ENCODE measurements around the gene MCF2L2. TPM values are rescaled to one million over a fixed set of nuclear protein-coding genes. Genes with fewer than 3 reads are reported as not detected.

Gene MCF2L2
- total RNA-seq, 3 donors from 2014 or later (not counting 1 experiment from before 2014, with no cell fraction given), result 2.2 to 4.9 (median 2.7) TPM

DNA sequence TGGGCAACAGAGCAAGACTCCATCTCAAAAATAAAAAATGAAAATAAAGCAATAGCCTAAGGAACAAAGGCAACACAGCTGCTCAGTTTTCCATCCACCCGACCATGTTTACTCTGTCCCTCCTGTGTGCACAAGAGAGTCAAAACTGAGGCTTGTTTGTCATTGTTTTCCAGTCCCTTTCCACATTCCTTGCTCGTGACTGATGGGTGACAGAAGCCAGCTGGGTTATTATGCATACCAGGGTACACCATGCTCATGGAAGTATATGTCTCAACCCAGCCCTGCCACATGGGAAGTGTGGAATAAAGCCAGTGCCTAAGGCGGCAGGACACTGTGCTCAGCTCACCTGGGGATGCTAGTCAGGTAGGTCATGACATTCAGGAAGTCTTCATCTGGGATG is 49.5 kb downstream of the MCF2L2 start:
- Mint-ChIP-seq H3K27me3 (ENCODE audit: low read depth in 2 of 2) (peaks cover 0 to 10% of the 10 kb centered on the region in 2 donors), H3K36me3 (no peaks in the 10 kb centered on the region)

DNA sequence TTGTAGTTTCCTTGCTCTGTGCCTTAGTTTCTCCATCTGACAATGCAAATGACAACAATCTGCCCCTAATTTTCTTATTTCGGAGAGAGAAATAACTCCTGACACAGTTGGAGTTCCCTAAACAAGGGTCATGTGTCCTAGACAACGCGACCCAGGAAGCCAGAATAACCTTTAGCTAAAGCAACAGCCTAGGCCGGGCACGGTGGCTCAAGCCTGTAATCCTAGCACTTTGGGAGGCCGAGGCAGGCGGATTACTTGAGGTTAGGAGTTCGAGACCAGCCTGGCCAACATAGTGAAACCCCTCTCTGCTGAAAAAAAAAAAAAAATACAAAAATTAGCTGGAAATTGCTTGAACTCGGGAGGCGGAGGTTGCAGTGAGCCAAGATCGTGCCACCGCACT is 49.9 kb downstream of the MCF2L2 start:
- H3K4me3 Mint-ChIP-seq, result no peak overlapping the region
- no peaks in the 10 kb centered on the region for H3K4me1 ChIP-seq (ENCODE audit: control insufficient read depth, insufficient read depth, low read length)
- H3K4me1 Mint-ChIP-seq, result no peaks in the 10 kb centered on the region
- intact Hi-C loops (cut with micrococcal nuclease), result no loop called here
- no peaks in the 10 kb centered on the region for H3K36me3 ChIP-seq (ENCODE audit: control insufficient read depth, insufficient read depth, low read length)
- no peak overlapping the region for H3K4me3 ChIP-seq (ENCODE audit: low read length)
- DNase-seq (no peak), ATAC-seq (no peak)
- peaks cover 0 to 13% of the 10 kb centered on the region in 2 donors for H3K27me3 Mint-ChIP-seq (ENCODE audit: low read depth in 2 of 2)
- no peak overlapping the region for H3K27ac Mint-ChIP-seq
- H3K27me3 ChIP-seq (ENCODE audit: control insufficient read depth, insufficient read depth, low read length), result no peaks in the 10 kb centered on the region
- TF ChIP-seq, protein P1, sequence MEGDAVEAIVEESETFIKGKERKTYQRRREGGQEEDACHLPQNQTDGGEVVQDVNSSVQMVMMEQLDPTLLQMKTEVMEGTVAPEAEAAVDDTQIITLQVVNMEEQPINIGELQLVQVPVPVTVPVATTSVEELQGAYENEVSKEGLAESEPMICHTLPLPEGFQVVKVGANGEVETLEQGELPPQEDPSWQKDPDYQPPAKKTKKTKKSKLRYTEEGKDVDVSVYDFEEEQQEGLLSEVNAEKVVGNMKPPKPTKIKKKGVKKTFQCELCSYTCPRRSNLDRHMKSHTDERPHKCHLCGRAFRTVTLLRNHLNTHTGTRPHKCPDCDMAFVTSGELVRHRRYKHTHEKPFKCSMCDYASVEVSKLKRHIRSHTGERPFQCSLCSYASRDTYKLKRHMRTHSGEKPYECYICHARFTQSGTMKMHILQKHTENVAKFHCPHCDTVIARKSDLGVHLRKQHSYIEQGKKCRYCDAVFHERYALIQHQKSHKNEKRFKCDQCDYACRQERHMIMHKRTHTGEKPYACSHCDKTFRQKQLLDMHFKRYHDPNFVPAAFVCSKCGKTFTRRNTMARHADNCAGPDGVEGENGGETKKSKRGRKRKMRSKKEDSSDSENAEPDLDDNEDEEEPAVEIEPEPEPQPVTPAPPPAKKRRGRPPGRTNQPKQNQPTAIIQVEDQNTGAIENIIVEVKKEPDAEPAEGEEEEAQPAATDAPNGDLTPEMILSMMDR (IDR thresholded peaks at IDR 0.05), result no peak
- no peaks in the 10 kb centered on the region for H3K9me3 Mint-ChIP-seq
- H3K9me3 ChIP-seq (ENCODE audit: control insufficient read depth, insufficient read depth, low read length), result no peaks in the 10 kb centered on the region
- H3K36me3 Mint-ChIP-seq, result no peaks in the 10 kb centered on the region
- H3K27ac ChIP-seq (ENCODE audit: low read length), result no peak overlapping the region
- 94% methylated on average over 12 of the region's 12 CpGs for WGBS (ENCODE audit: insufficient coverage)

More for the DNA sequence above, 49.5 kb downstream of the MCF2L2 start:
- H3K27ac Mint-ChIP-seq, result no peak overlapping the region
- H3K9me3 Mint-ChIP-seq, result no peaks in the 10 kb centered on the region
- no peaks in the 10 kb centered on the region for H3K36me3 ChIP-seq (ENCODE audit: control insufficient read depth, insufficient read depth, low read length)
- H3K9me3 ChIP-seq (ENCODE audit: control insufficient read depth, insufficient read depth, low read length), result no peaks in the 10 kb centered on the region
- no peak overlapping the region for H3K4me3 Mint-ChIP-seq
- no peaks in the 10 kb centered on the region for H3K27me3 ChIP-seq (ENCODE audit: control insufficient read depth, insufficient read depth, low read length)
- WGBS (ENCODE audit: insufficient coverage), result 91% methylated on average over 3 of the region's 3 CpGs
- no peak overlapping the region for H3K4me3 ChIP-seq (ENCODE audit: low read length)
- H3K4me1 Mint-ChIP-seq, result no peaks in the 10 kb centered on the region
- H3K27ac ChIP-seq (ENCODE audit: low read length), result no peak overlapping the region
- no peaks in the 10 kb centered on the region for H3K4me1 ChIP-seq (ENCODE audit: control insufficient read depth, insufficient read depth, low read length)
- TF ChIP-seq, protein P1 (IDR thresholded peaks at IDR 0.05), result no peak
- ATAC-seq, result no peak
- intact Hi-C loops (cut with micrococcal nuclease), result no loop called here
- no peak for DNase-seq

DNA sequence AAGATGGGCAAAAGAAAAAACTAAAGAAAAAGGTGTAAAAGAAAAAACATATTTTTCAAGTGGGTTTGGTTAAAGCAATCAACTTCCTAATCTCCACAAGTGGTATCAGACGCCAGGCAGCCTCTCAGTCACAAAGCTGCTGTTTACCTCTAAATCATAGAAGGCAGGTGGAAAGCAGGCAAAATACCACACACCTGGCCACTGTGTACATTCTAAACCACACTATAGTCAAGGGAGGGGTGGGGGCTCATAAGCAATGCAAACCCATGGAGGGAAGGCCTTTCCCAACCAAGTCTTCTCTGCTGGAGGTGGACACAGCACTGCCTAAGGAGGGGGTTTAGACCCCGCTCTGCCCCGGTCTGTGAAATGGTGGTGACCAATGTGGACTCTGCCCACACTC is 50.4 kb downstream of the MCF2L2 start:
- no peaks in the 10 kb centered on the region for H3K9me3 ChIP-seq (ENCODE audit: control insufficient read depth, insufficient read depth, low read length)
- Mint-ChIP-seq H3K4me3 (no peak overlapping the region), H3K9me3 (no peaks in the 10 kb centered on the region), H3K36me3 (no peaks in the 10 kb centered on the region), H3K27ac (no peak overlapping the region), H3K4me1 (no peaks in the 10 kb centered on the region), H3K27me3 (ENCODE audit: low read depth in 2 of 2) (peaks cover 0 to 13% of the 10 kb centered on the region in 2 donors)
- no peaks in the 10 kb centered on the region for H3K4me1 ChIP-seq (ENCODE audit: control insufficient read depth, insufficient read depth, low read length)
- no peak overlapping the region for H3K27ac ChIP-seq (ENCODE audit: low read length)
- DNase-seq, result no peak
- TF ChIP-seq, protein P1 (IDR thresholded peaks at IDR 0.05), result no peak
- no peaks in the 10 kb centered on the region for H3K27me3 ChIP-seq (ENCODE audit: control insufficient read depth, insufficient read depth, low read length)
- no peaks in the 10 kb centered on the region for H3K36me3 ChIP-seq (ENCODE audit: control insufficient read depth, insufficient read depth, low read length)
- WGBS (ENCODE audit: insufficient coverage), result 68% methylated on average over 3 of the region's 3 CpGs
- ATAC-seq, result no peak
- intact Hi-C loops (cut with micrococcal nuclease), result no loop called here
- no peak overlapping the region for H3K4me3 ChIP-seq (ENCODE audit: low read length)

DNA sequence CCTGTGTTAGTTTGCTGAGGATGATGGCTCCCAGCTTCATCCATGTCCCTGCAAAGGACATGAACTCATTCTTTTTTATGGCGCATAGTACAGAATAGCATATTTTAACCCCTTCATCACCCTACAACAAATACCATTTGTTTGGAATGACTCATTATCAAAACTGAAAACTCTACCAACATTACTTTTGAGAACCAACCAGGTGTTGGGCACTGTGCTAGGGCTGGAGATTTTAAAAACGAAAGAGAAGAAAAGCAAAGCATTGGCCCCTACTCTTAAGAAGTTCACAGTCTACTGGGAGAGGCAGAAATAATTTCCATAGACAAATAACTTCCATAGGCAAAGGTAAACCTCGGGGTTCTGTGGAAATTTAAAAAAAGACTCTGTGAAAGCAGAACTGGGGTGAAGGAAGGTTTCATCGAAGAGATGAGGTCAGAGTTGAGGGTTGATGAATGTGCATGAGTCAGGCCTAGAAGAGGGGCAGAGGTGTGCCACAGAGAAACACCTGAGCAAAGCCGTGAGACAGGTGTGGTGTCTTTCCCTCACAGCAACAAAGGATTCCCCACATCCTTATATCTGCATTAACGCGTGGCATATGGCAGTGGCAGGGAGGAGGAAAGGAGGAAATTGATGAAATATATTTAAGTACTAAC is 51.0 kb downstream of the MCF2L2 start:
- H3K27me3 ChIP-seq (ENCODE audit: control insufficient read depth, insufficient read depth, low read length), result no peaks in the 10 kb centered on the region
- Mint-ChIP-seq H3K27me3 (ENCODE audit: low read depth in 2 of 2) (peaks cover 0 to 13% of the 10 kb centered on the region in 2 donors), H3K36me3 (no peaks in the 10 kb centered on the region), H3K4me1 (no peaks in the 10 kb centered on the region), H3K9me3 (no peaks in the 10 kb centered on the region), H3K27ac (peak overlapping the region in 1 of 2 donors; percentile 46), H3K4me3 (no peak overlapping the region)
- DNase-seq (no peak), ATAC-seq (no peak)
- intact Hi-C loops (cut with micrococcal nuclease), result no loop called here
- no peaks in the 10 kb centered on the region for H3K36me3 ChIP-seq (ENCODE audit: control insufficient read depth, insufficient read depth, low read length)
- H3K27ac ChIP-seq (ENCODE audit: low read length), result no peak overlapping the region
- no peaks in the 10 kb centered on the region for H3K4me1 ChIP-seq (ENCODE audit: control insufficient read depth, insufficient read depth, low read length)
- no peaks in the 10 kb centered on the region for H3K9me3 ChIP-seq (ENCODE audit: control insufficient read depth, insufficient read depth, low read length)
- TF ChIP-seq, protein P1 (IDR thresholded peaks at IDR 0.05), result no peak
- H3K4me3 ChIP-seq (ENCODE audit: low read length), result no peak overlapping the region
- 52% methylated on average over 4 of the region's 7 CpGs for WGBS (ENCODE audit: insufficient coverage)

Data from natural killer cell (primary cell).